Measurements from ENCODE around the gene AK8.

Gene AK8

GRCh38 chr9:132838291-132838690 lies 39.8 kb downstream of the AK8 start:
- no peaks in the 10 kb centered on the region for H3K36me3 ChIP-seq (ENCODE audit: control insufficient read depth, insufficient read depth, low read length)
- no peaks in the 10 kb centered on the region for H3K9me3 ChIP-seq (ENCODE audit: control insufficient read depth, low read length)
- no peak overlapping the region for H3K4me3 ChIP-seq (ENCODE audit: extremely low read depth, insufficient read depth, low read length, poor library complexity, severe bottlenecking)
- H3K27ac ChIP-seq (ENCODE audit: low read depth, low read length, severe bottlenecking): no peak overlapping the region
- H3K4me1 ChIP-seq (ENCODE audit: control insufficient read depth, insufficient read depth, low read length, poor library complexity, severe bottlenecking): no peaks in the 10 kb centered on the region
- 85 to 100% methylated on average over 2 of the region's 4 CpGs for WGBS, 2 experiments (ENCODE audit: insufficient coverage in 2 of 2)

- Histone ChIP-seq H3K27ac (ENCODE audit: low read depth, low read length, severe bottlenecking) (no peak overlapping the region), H3K4me1 (ENCODE audit: control insufficient read depth, insufficient read depth, low read length, poor library complexity, severe bottlenecking) (no peaks in the 10 kb centered on the region), H3K36me3 (ENCODE audit: control insufficient read depth, insufficient read depth, low read length) (no peaks in the 10 kb centered on the region), H3K9me3 (ENCODE audit: control insufficient read depth, low read length) (no peaks in the 10 kb centered on the region), H3K4me3 (ENCODE audit: extremely low read depth, insufficient read depth, low read length, poor library complexity, severe bottlenecking) (no peak overlapping the region)
- 89% methylated on average over 12 to 14 of the region's 16 CpGs for WGBS, 2 experiments (ENCODE audit: insufficient coverage in 2 of 2)
Observed at GRCh38 chr9:132837501-132838286, 40.4 kb downstream of the AK8 start.

GRCh38 chr9:132834343-132834742 lies 43.7 kb downstream of the AK8 start:
- WGBS, 2 experiments (ENCODE audit: insufficient coverage in 2 of 2): 91 to 95% methylated on average over 6 to 7 of the region's 7 CpGs
- H3K36me3 ChIP-seq (ENCODE audit: control insufficient read depth, insufficient read depth, low read length): no peaks in the 10 kb centered on the region

GRCh38 chr9:132833550-132834121 lies 44.4 kb downstream of the AK8 start:
- WGBS, 2 experiments (ENCODE audit: insufficient coverage in 2 of 2): 73 to 75% methylated on average over 23 to 24 of the region's 24 CpGs
- Histone ChIP-seq H3K4me1 (ENCODE audit: control insufficient read depth, insufficient read depth, low read length, poor library complexity, severe bottlenecking) (no peaks in the 10 kb centered on the region), H3K9me3 (ENCODE audit: control insufficient read depth, low read length) (no peaks in the 10 kb centered on the region), H3K36me3 (ENCODE audit: control insufficient read depth, insufficient read depth, low read length) (no peaks in the 10 kb centered on the region), H3K27ac (ENCODE audit: low read depth, low read length, severe bottlenecking) (no peak overlapping the region), H3K4me3 (ENCODE audit: extremely low read depth, insufficient read depth, low read length, poor library complexity, severe bottlenecking) (no peak overlapping the region)

More at GRCh38 chr9:132834343-132834742, 43.7 kb downstream of the AK8 start:
- Histone ChIP-seq H3K4me3 (ENCODE audit: extremely low read depth, insufficient read depth, low read length, poor library complexity, severe bottlenecking) (no peak overlapping the region), H3K9me3 (ENCODE audit: control insufficient read depth, low read length) (no peaks in the 10 kb centered on the region), H3K27ac (ENCODE audit: low read depth, low read length, severe bottlenecking) (no peak overlapping the region), H3K4me1 (ENCODE audit: control insufficient read depth, insufficient read depth, low read length, poor library complexity, severe bottlenecking) (no peaks in the 10 kb centered on the region)

- Histone ChIP-seq H3K4me1 (ENCODE audit: control insufficient read depth, insufficient read depth, low read length, poor library complexity, severe bottlenecking) (no peaks in the 10 kb centered on the region), H3K4me3 (ENCODE audit: extremely low read depth, insufficient read depth, low read length, poor library complexity, severe bottlenecking) (no peak overlapping the region), H3K27ac (ENCODE audit: low read depth, low read length, severe bottlenecking) (no peak overlapping the region), H3K9me3 (ENCODE audit: control insufficient read depth, low read length) (no peaks in the 10 kb centered on the region), H3K36me3 (ENCODE audit: control insufficient read depth, insufficient read depth, low read length) (no peaks in the 10 kb centered on the region)
- 69 to 84% methylated on average over 4 to 8 of the region's 9 CpGs for WGBS, 2 experiments (ENCODE audit: insufficient coverage in 2 of 2)
Observed at GRCh38 chr9:132832171-132832881, 45.8 kb downstream of the AK8 start.

- Histone ChIP-seq H3K4me1 (ENCODE audit: control insufficient read depth, insufficient read depth, low read length, poor library complexity, severe bottlenecking) (no peaks in the 10 kb centered on the region), H3K27ac (ENCODE audit: low read depth, low read length, severe bottlenecking) (no peak overlapping the region), H3K9me3 (ENCODE audit: control insufficient read depth, low read length) (no peaks in the 10 kb centered on the region), H3K4me3 (ENCODE audit: extremely low read depth, insufficient read depth, low read length, poor library complexity, severe bottlenecking) (no peak overlapping the region), H3K36me3 (ENCODE audit: control insufficient read depth, insufficient read depth, low read length) (no peaks in the 10 kb centered on the region)
- WGBS, 2 experiments (ENCODE audit: insufficient coverage in 2 of 2): 94% methylated on average over 15 to 16 of the region's 16 CpGs
Observed at GRCh38 chr9:132828201-132828770, 49.8 kb downstream of the AK8 start.

- WGBS, 2 experiments (ENCODE audit: insufficient coverage in 2 of 2): 90 to 98% methylated on average over 3 to 5 of the region's 5 CpGs
- Histone ChIP-seq H3K27ac (ENCODE audit: low read depth, low read length, severe bottlenecking) (no peak overlapping the region), H3K36me3 (ENCODE audit: control insufficient read depth, insufficient read depth, low read length) (no peaks in the 10 kb centered on the region), H3K4me3 (ENCODE audit: extremely low read depth, insufficient read depth, low read length, poor library complexity, severe bottlenecking) (no peak overlapping the region), H3K4me1 (ENCODE audit: control insufficient read depth, insufficient read depth, low read length, poor library complexity, severe bottlenecking) (no peaks in the 10 kb centered on the region), H3K9me3 (ENCODE audit: control insufficient read depth, low read length) (no peaks in the 10 kb centered on the region)
Observed at GRCh38 chr9:132827366-132827765, 50.7 kb downstream of the AK8 start.

- H3K4me1 ChIP-seq (ENCODE audit: control insufficient read depth, insufficient read depth, low read length, poor library complexity, severe bottlenecking): no peaks in the 10 kb centered on the region
- no peak overlapping the region for H3K4me3 ChIP-seq (ENCODE audit: extremely low read depth, insufficient read depth, low read length, poor library complexity, severe bottlenecking)
- H3K9me3 ChIP-seq (ENCODE audit: control insufficient read depth, low read length): no peaks in the 10 kb centered on the region
- no peaks in the 10 kb centered on the region for H3K36me3 ChIP-seq (ENCODE audit: control insufficient read depth, insufficient read depth, low read length)
- WGBS, 2 experiments (ENCODE audit: insufficient coverage in 2 of 2): 88 to 91% methylated on average over 13 of the region's 13 CpGs
- no peak overlapping the region for H3K27ac ChIP-seq (ENCODE audit: low read depth, low read length, severe bottlenecking)
Observed at GRCh38 chr9:132826621-132827365, 51.3 kb downstream of the AK8 start.

GRCh38 chr9:132826131-132826530 lies 52.0 kb downstream of the AK8 start:
- Histone ChIP-seq H3K9me3 (ENCODE audit: control insufficient read depth, low read length) (no peaks in the 10 kb centered on the region), H3K36me3 (ENCODE audit: control insufficient read depth, insufficient read depth, low read length) (no peaks in the 10 kb centered on the region), H3K27ac (ENCODE audit: low read depth, low read length, severe bottlenecking) (no peak overlapping the region), H3K4me3 (ENCODE audit: extremely low read depth, insufficient read depth, low read length, poor library complexity, severe bottlenecking) (no peak overlapping the region), H3K4me1 (ENCODE audit: control insufficient read depth, insufficient read depth, low read length, poor library complexity, severe bottlenecking) (no peaks in the 10 kb centered on the region)
- WGBS, 2 experiments (ENCODE audit: insufficient coverage in 2 of 2): 94 to 95% methylated on average over 8 to 9 of the region's 12 CpGs

- Histone ChIP-seq H3K9me3 (ENCODE audit: control insufficient read depth, low read length) (no peaks in the 10 kb centered on the region), H3K4me3 (ENCODE audit: extremely low read depth, insufficient read depth, low read length, poor library complexity, severe bottlenecking) (no peak overlapping the region), H3K4me1 (ENCODE audit: control insufficient read depth, insufficient read depth, low read length, poor library complexity, severe bottlenecking) (no peaks in the 10 kb centered on the region), H3K36me3 (ENCODE audit: control insufficient read depth, insufficient read depth, low read length) (no peaks in the 10 kb centered on the region), H3K27ac (ENCODE audit: low read depth, low read length, severe bottlenecking) (no peak overlapping the region)
- WGBS, 2 experiments (ENCODE audit: insufficient coverage in 2 of 2): 78 to 81% methylated on average over 9 to 10 of the region's 10 CpGs
Observed at GRCh38 chr9:132825430-132825829, 52.7 kb downstream of the AK8 start.
